HG03575 (cell line): ENCODE results near the gene GZMM.

Experiments used
- ATAC-seq: cut with Tn5 transposase; IDR thresholded peaks from one replicate; pipeline ENCODE4 v1.9.1; 2021; ENCODE audit not compliant: unreplicated experiment, insufficient number of reproducible peaks, low FRiP score; ENCODE audit errors: extremely low read depth

Gene GZMM

GRCh38 chr19:532561-533363, 11.1 kb upstream of the GZMM start:
- no peak for ATAC-seq

DNA sequence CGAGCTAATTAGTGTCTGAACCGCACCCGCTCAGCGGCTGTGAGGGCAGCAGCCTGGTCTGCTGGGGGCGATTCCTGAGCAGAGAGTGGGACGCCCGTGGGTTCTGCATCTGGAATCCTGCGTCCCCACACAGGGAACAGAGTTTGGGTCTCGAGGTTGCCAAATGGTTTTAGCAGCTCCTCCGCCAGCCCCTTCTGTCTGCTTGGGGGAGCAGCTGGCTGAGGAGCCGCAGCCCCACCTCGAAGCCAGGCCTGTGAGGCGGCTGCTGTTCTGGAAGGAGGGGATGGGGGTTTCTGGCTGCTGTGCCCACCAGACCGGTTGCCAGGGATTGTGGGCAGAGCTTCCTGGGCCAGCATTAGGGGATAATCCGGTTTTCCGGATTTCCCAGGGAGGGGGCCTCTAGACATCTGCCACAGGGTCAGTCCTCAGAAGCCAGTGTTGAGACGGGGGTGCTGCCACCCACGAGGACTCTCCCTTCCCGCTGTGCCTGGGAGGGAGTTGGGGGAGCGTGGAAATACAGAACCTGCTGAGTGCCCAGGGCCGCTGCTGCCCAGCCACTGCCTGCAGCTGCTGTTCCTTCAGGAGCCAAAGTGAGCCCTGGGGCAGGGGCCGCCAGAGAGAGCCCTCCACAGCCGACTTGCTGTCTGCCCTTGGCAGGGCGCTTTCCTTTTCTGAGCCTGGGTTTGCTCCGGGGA, 10.3 kb upstream of the GZMM start:
- no peak for ATAC-seq

DNA sequence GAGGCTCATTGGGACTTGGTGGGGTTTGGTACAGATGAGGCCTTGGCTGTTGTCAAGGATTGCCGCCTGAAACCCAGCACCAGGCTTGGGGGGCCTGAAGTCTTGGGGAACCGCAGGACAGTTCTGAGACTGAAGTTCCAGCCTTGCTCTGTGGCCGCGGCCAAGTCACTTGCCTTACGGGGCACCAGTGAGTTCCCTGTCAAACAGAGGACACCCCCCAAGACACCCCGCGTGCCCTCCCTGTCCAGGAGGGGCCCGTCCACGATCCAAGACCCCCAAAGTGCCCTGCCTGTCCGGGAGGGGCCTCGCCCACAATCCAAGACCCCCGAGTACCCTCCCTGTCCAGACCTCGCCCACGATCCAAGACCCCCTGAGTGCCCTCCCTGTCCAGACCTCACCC, 9.8 kb upstream of the GZMM start:
- no peak for ATAC-seq

GRCh38 chr19:535017-535835, 8.6 kb upstream of the GZMM start:
- ATAC-seq, result no peak

- ATAC-seq, result no peak
These were observed 7.6 kb upstream of the GZMM start for GRCh38 chr19:536031-536880.

DNA sequence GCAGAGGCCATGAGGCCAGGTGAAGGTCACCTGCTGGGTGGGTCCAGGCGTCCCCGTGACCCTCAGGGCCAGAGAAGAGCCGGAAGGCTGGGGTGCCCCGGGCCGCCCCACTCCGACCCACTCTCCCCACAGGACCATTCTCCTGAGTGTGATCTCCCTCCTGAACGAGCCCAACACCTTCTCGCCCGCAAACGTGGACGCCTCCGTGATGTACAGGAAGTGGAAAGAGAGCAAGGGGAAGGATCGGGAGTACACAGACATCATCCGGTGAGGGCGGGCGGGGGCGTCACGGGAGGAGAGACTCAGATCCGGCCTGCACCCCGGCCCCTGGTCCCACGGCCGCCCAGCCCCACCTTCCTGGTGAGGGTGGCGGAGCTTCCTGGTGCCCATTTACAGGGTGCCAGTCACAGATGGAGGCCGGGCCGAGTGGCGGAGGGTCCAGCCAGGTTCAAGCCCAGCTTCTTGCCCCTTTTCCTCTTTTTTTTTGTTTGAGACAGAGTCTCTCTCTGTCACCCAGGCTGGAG, 6.9 kb upstream of the GZMM start:
- ATAC-seq, result no peak

DNA sequence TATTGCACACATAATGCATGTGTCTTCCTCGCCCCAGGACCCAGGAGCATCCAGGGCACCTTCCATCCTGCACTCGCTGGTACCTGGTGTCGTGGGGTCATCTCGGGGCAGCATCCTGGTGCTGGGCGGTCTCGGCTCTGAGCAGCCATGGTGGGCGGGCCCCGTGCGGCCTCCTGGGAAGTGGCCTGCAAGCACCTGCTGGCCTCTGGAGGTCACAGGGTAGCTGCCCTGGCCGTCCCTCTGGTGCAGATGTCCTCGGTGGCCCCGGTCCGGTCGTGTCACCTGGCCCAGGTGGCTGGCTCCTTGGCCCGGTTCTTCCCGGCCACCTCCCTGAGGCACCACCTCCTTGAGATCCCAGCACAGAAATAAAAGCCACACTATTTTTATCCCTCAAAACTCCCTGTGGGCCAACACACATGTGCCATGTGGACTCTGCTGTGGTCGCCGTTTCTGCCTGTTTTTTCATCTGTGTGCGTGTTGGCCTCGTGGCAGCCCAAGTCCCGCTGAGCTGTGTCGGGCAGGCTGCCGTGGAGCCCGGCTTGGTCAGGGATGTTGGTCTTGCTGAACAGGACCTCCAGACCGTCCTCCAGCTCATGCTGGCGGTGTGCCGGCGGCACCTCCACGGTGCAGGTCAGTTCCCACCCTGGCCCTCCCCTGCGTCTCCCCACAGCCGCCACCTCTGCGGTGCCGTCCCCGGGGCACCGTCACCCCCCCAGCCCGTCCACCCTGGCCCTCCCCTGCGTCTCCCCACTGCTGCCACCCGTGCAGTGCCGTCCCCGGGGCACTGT, 5.0 kb upstream of the GZMM start:
- no peak for ATAC-seq

- ATAC-seq, result no peak
These were observed 4.3 kb upstream of the GZMM start for GRCh38 chr19:539429-540030.

DNA sequence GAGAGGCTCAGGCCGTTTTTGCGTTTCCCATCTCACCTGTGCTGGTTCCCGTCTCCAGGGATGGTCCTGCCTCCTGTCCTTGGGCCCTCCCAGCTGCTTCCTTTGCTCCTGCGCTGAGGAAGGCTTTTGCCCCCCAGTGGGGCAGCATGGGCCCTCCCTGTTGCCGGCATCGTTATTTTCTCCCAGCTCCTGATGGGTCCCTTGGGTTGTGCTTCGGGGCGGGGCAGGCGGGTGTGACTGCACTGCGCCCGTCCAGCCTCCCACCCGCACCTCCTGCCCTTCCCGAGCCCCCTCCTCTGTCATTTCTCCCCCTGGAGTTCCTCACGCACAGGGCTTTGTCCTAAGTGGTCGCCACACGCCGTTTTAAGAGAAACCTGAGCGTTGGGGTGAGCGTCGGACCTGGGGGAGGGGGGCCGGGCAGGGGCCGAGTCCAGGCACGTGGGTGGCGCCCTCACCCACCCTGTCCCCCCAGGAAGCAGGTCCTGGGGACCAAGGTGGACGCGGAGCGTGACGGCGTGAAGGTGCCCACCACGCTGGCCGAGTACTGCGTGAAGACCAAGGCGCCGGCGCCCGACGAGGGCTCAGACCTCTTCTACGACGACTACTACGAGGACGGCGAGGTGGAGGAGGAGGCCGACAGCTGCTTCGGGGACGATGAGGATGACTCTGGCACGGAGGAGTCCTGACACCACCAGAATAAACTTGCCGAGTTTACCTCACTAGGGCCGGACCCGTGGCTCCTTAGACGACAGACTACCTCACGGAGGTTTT, 2.8 kb upstream of the GZMM start:
- no peak for ATAC-seq

DNA sequence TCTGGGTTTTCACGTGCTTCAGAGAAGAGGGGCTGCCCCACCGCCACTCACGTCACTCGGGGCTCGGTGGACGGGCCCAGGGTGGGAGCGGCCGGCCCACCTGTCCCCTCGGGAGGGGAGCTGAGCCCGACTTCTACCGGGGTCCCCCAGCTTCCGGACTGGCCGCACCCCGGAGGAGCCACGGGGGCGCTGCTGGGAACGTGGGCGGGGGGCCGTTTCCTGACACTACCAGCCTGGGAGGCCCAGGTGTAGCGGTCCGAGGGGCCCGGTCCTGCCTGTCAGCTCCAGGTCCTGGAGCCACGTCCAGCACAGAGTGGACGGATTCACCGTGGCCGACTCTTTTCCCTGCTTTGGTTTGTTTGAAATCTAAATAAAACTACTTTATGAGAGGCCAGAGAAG, 2.2 kb upstream of the GZMM start:
- ATAC-seq, result no peak

- no peak for ATAC-seq
These were observed 1.5 kb upstream of the GZMM start for GRCh38 chr19:542173-542866.

DNA sequence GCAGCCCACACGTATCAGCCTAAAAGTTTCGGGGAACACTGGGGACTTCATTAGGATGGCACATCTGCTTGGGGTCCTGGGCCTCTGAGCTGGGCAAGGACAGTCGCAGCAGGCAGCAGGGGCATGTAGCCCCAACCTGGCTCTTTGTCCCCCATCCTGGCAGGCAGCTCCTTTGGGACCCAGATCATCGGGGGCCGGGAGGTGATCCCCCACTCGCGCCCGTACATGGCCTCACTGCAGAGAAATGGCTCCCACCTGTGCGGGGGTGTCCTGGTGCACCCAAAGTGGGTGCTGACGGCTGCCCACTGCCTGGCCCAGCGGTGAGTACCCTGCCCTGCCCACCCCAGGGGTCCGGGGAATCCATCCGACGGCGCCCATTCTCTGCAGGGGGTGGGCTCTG, 3.3 kb downstream of the GZMM start:
- ATAC-seq, result no peak

GRCh38 chr19:547836-548720, 4.2 kb downstream of the GZMM start:
- ATAC-seq, result no peak

- ATAC-seq, result no peak
These were observed 5.3 kb downstream of the GZMM start for GRCh38 chr19:548886-549830.
